DND-41 (cell line): ENCODE measurements around the gene AP1M1.
A peak's percentile ranks its signal among the peaks of the same experiment; 100 is the strongest.

Experiments
- ATAC-seq: fragments of 200-7000 bp; cut with Tn5 transposase; 3 replicates; pipeline ENCODE4 v1.9.1; 2021; ENCODE audit warnings: low read depth; ENCODE audit not compliant: insufficient read depth
- DNase-seq: peaks from one replicate; pipeline ENCODE4 v3.0.0-alpha.2; 2020
- H2AFZ ChIP-seq: 2 replicates; pipeline ENCODE4 v1.6.0; 2012; ENCODE audit warnings: low read depth, low read length
- H3K27ac ChIP-seq: 2 replicates; pipeline ENCODE4 v1.5.1; 2012; ENCODE audit warnings: low read length, inconsistent platforms
- H3K27me3 ChIP-seq: fragments of 200-600 bp; sonication (generic); 2 replicates; pipeline ENCODE4 v1.6.0; 2012; ENCODE audit warnings: low read length, mild to moderate bottlenecking, inconsistent platforms; ENCODE audit not compliant: insufficient read depth, poor library complexity
- H3K36me3 ChIP-seq: 2 replicates; pipeline ENCODE4 v1.5.1; 2012; ENCODE audit warnings: low read length, inconsistent platforms; ENCODE audit not compliant: insufficient read depth
- H3K4me1 ChIP-seq: 2 replicates; pipeline ENCODE4 v1.5.1; 2012; ENCODE audit warnings: mild to moderate bottlenecking, low read length; ENCODE audit not compliant: insufficient read depth
- H3K4me2 ChIP-seq: 2 replicates; pipeline ENCODE4 v1.6.0; 2012; ENCODE audit warnings: mild to moderate bottlenecking, moderate library complexity, low read length, inconsistent platforms; ENCODE audit not compliant: insufficient read depth
- H3K4me3 ChIP-seq, 2 experiments: fragments of 200-600 bp in 1 of 2; shearing (Covaris generic) in 1 of 2; 2 replicates each; pipeline ENCODE4 v1.5.1; 2012 to 2016; ENCODE audit warnings: inconsistent platforms in 2 of 2, low read length in 2 of 2, mild to moderate bottlenecking in 2 of 2, low read depth in 1 of 2, moderate library complexity in 1 of 2
- H3K79me2 ChIP-seq: 2 replicates; pipeline ENCODE4 v1.6.0; 2012; ENCODE audit warnings: low read length, inconsistent platforms; ENCODE audit not compliant: insufficient read depth
- H3K9ac ChIP-seq: 2 replicates; pipeline ENCODE4 v1.6.0; 2012; ENCODE audit warnings: low read depth, mild to moderate bottlenecking, inconsistent platforms, low read length, moderate library complexity
- H3K9me3 ChIP-seq: 2 replicates; pipeline ENCODE4 v1.5.1; 2012; ENCODE audit warnings: low read length, moderate library complexity, mild to moderate bottlenecking, inconsistent platforms; ENCODE audit not compliant: insufficient read depth, severe bottlenecking
- H4K20me1 ChIP-seq: 2 replicates; pipeline ENCODE4 v1.6.0; 2012; ENCODE audit warnings: low read length; ENCODE audit not compliant: insufficient read depth
- EZH2 ChIP-seq: IDR thresholded peaks from 3 replicates; pipeline ENCODE4 v1.6.1; 2012; ENCODE audit warnings: borderline replicate concordance, low read depth, mild to moderate bottlenecking, moderate library complexity, low read length, inconsistent platforms; ENCODE audit not compliant: severe bottlenecking
- TF ChIP-seq, protein P1 (sequence below): IDR thresholded peaks from 2 replicates; pipeline ENCODE4 v1.5.1; 2012; ENCODE audit warnings: borderline replicate concordance, low read length, moderate library complexity, mild to moderate bottlenecking; ENCODE audit not compliant: poor library complexity, severe bottlenecking; ENCODE audit errors: extremely low read depth

AP1M1 gene

DNA sequence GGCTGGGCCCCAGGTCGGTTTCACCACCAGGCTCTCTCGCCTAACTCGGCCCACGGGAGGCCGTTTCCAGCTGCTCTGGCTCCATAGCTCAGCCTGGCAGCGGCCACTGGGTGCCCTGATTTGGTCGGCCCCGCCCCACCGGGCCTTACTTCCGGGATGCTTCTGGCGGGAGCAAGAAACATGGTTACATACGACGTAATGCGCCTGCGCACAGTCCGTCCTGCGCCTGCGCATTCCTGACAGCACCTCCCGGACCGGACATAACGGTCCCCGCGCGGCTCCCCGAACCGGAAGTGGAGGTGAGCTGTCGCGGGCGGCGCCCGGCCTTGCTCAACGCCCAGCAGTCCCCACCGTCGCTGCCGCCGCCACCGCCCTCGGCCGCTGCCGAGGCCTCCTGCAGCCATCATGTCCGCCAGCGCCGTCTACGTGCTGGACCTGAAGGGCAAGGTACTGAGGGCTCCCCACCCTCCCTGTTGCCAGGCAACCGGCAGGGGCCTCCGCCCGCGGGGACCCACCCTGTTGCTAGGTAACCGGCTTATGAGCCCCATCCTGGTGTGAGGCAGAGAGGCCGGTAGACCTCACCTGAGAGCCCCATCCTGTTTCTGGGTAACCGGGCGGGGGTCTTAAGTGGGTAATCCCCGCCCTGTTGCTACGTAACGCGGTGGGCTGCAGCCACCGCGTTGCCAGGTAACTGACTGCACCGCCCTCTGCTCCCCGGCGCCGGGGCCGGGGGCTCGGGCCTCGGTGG, at the start of gene AP1M1:
AP1M1 (plus strand) TSS at position 290 of the 748 bp plus-strand sequence; CDS start at position 406, 116 bp downstream.
- H3K4me1 ChIP-seq: peaks cover 40% of the 10 kb centered on the region
- TF ChIP-seq, protein P1, sequence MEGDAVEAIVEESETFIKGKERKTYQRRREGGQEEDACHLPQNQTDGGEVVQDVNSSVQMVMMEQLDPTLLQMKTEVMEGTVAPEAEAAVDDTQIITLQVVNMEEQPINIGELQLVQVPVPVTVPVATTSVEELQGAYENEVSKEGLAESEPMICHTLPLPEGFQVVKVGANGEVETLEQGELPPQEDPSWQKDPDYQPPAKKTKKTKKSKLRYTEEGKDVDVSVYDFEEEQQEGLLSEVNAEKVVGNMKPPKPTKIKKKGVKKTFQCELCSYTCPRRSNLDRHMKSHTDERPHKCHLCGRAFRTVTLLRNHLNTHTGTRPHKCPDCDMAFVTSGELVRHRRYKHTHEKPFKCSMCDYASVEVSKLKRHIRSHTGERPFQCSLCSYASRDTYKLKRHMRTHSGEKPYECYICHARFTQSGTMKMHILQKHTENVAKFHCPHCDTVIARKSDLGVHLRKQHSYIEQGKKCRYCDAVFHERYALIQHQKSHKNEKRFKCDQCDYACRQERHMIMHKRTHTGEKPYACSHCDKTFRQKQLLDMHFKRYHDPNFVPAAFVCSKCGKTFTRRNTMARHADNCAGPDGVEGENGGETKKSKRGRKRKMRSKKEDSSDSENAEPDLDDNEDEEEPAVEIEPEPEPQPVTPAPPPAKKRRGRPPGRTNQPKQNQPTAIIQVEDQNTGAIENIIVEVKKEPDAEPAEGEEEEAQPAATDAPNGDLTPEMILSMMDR: no peak
- no peak for TF ChIP-seq EZH2
- peak within 1 kb of the TSS; percentile 91 for H2AFZ ChIP-seq
- H3K9ac ChIP-seq: peak within 1 kb of the TSS; percentile 98
- ATAC-seq (peak; percentile 93), DNase-seq (peak; percentile 98)
- H3K27ac ChIP-seq: peak within 1 kb of the TSS; percentile 98
- H3K27me3 ChIP-seq: no peaks in the 10 kb centered on the region
- H3K4me2 ChIP-seq: peak within 1 kb of the TSS; percentile 82
- H3K9me3 ChIP-seq: no peaks in the 10 kb centered on the region
- H4K20me1 ChIP-seq: peaks cover 33% of the 10 kb centered on the region
- peak within 1 kb of the TSS; percentile 96 to 98 for H3K4me3 ChIP-seq
- H3K79me2 ChIP-seq: peaks cover 54% of the 10 kb centered on the region
- H3K36me3 ChIP-seq: peaks cover 43% of the 10 kb centered on the region

GRCh38 chr19:16148443-16149229, 49.1 kb upstream of the AP1M1 start:
- ATAC-seq: no peak
- Histone ChIP-seq H3K4me2 (no peak overlapping the region), H3K79me2 (no peaks in the 10 kb centered on the region), H4K20me1 (no peaks in the 10 kb centered on the region; the same call in 1 of the 2 replicates), H3K27ac (no peak overlapping the region), H3K4me3 (no peak overlapping the region), H2AFZ (no peak overlapping the region), H3K4me1 (no peaks in the 10 kb centered on the region), H3K9ac (no peak overlapping the region), H3K27me3 (no peaks in the 10 kb centered on the region), H3K36me3 (no peaks in the 10 kb centered on the region), H3K9me3 (no peaks in the 10 kb centered on the region)
- DNase-seq: no peak
- no peak for TF ChIP-seq EZH2
- TF ChIP-seq, protein P1: no peak

GRCh38 chr19:16153582-16154336, 44.0 kb upstream of the AP1M1 start:
- Histone ChIP-seq H3K9me3 (no peaks in the 10 kb centered on the region), H3K4me3 (no peak overlapping the region), H4K20me1 (no peaks in the 10 kb centered on the region; the same call in 1 of the 2 replicates), H3K79me2 (no peaks in the 10 kb centered on the region), H3K27me3 (no peaks in the 10 kb centered on the region), H3K27ac (no peak overlapping the region), H3K36me3 (no peaks in the 10 kb centered on the region), H3K9ac (no peak overlapping the region), H3K4me1 (no peaks in the 10 kb centered on the region), H2AFZ (no peak overlapping the region), H3K4me2 (no peak overlapping the region)
- TF ChIP-seq, protein P1: no peak
- TF ChIP-seq EZH2: no peak
- ATAC-seq (no peak), DNase-seq (peak; percentile 27)
